ENCODE data around the gene SARDH.

DNA sequence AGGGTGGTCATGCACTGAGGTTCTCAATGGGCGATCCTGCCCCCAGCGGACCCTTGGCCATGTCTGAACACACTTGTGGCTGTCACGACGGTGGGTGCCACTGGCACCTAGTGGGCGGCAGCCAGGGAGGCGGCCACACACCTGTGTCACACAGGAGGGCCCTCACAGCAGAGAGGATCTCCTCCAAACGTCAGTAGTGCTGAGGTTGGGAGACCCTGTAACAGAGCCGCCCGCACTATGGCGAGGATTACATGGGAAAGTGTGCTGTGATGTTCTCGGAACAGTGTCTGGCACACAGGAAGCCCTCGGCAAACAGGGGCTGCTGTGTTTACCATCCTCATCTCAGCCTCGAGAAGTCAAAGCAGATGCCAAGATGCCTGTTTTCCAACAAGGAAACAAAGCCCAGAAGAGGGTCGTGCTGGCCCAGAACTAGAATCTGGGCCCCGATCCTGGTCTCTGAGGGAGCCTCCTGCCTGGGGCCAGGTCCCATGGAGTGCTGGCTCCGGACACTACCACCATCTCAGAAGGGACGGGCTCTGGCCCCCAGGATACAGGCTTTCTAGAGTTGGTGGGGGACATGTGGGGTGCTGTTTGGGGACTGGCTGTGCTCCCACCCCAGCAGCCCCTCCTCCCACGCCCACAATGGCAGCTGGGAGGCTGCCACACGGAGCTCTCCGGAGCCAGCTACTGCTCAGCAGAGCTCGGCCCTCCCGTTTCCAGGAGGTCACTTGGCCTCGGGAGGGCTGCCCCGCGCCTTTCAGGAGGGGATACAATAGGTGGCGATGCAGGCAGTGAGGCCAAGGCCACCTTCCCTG, 53.8 kb downstream of the SARDH start:
- no peak for TF ChIP-seq CTCF (IDR thresholded peaks at IDR 0.05)
- TF ChIP-seq POLR2A (IDR thresholded peaks at IDR 0.05) = no peak
